ENCODE data around the gene MXD1.

DNA sequence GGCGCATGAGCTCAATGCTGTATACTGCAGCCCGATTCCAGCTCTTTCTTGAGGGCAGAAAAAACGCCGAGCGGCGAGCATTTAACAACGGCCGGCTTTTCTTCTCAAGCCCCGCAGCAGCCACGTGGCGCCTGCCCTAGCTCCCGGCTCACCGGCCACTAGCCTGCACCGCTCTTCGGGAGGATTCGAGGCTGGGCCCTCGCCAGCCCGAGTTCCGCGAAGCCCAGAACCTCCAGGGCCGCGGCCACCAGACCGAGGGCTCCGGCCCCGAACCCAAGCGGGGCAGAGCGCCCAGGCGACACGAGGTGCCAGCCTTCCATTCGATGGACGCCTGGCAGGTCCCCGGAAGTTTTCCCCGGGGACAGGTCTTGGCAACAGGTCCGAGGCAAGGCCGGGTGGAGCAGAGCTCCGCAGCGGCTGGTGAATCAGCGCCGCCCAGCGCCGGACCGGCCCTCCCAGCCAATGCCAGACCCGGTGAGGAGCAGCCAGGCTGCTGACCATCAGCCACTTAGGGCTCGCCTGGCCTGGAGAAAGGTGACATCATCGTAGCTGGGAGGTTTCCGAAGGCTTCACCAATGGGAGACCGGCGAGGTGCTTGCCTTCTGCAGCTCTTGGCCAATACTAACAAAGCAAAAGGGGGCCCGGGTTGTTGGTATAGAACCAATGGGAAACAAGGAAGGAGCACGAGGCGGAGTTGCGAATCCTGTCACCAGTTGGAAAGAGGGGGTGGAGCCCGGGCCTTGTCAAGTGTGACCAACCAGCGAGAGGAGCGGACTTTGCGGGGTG, 552 bp upstream of the MXD1 start:
- TF ChIP-seq, protein P1, sequence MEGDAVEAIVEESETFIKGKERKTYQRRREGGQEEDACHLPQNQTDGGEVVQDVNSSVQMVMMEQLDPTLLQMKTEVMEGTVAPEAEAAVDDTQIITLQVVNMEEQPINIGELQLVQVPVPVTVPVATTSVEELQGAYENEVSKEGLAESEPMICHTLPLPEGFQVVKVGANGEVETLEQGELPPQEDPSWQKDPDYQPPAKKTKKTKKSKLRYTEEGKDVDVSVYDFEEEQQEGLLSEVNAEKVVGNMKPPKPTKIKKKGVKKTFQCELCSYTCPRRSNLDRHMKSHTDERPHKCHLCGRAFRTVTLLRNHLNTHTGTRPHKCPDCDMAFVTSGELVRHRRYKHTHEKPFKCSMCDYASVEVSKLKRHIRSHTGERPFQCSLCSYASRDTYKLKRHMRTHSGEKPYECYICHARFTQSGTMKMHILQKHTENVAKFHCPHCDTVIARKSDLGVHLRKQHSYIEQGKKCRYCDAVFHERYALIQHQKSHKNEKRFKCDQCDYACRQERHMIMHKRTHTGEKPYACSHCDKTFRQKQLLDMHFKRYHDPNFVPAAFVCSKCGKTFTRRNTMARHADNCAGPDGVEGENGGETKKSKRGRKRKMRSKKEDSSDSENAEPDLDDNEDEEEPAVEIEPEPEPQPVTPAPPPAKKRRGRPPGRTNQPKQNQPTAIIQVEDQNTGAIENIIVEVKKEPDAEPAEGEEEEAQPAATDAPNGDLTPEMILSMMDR (IDR thresholded peaks at IDR 0.05), result no peak
- TF ChIP-seq EZH2 (IDR thresholded peaks at IDR 0.05; ENCODE audit: borderline replicate concordance, insufficient read depth, low read depth, low read length, poor library complexity, severe bottlenecking), result no peak
